GM19240 (cell line): ENCODE results near the gene FAAP100.

Experiments
- DNase-seq: peaks from one replicate; pipeline ENCODE4 v3.0.0; 2011; ENCODE audit warnings: low spot score; ENCODE audit not compliant: insufficient read length

Gene FAAP100

DNA sequence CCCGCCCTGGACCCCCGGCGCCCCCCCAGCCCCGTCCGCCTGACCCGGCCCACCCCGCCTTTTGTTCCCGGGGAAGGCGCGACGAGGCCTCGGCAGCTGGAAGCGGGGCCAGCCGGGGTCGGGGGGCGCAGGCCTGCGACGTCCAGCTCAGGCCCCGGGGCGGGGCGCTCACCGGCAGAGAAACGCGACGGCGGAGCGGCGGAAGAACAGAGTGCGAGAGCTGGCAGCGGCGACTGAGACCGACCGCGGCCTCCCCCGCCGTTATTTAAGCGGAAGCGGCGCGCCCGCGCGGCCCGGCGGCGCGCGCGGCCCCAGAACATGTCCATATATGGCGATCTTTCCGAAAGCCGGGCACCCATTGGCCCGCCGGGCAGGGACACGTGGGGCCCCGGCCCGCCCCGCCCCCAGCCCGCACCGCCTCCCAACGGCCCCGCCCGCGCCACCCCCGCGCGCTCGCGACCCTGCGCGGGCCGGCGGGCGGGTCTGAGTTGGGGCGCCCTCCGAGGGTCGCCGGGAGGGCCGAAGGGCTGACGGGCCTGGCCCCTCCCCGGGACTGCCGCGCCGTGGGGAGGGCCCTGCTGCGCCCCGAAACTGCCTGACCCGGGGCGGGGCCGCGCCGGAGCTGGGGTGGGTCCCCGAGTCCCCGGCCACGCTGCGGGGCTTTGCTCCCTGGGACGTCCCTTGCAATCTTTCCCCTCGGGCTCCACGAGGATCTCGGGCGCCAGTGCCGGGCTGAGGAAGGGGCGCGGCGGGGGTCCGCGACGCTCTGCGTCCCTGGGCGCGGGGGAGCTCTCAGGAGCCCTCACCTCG lies 39.4 kb downstream of the FAAP100 start, which contains the start of gene ACTG1:
Gene ACTG1, minus strand, starts transcription at position 238 of the 810 bp plus-strand sequence. CDS start 445 bp downstream, outside the sequence.
- DNase-seq = peak; percentile 74

DNA sequence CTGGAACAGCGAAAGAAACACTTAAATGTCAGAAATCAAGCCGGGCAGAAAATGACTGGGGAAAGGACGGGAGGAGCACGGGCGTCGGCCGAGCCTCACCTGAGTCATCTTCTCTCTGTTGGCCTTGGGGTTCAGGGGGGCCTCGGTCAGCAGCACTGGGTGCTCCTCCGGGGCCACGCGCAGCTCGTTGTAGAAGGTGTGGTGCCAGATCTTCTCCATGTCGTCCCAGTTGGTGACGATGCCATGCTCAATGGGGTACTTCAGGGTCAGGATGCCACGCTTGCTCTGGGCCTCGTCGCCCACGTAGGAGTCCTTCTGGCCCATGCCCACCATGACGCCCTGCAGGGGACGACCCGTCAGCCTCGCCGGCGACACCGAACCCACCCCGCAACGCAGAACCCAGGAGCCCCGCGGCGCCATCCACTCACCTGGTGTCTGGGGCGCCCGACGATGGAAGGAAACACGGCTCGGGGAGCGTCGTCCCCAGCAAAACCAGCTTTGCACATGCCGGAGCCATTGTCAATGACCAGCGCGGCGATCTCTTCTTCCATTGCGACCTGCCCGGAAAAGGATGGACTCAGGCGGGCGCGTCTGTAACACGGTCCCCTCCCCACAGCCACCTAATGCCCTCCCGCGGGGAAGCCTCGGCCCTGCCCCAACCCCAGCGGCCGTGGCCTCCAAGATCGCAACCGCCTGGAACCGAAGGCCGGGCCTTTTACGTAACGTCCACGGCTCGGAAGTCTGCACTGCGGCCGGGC lies 40.2 kb downstream of the FAAP100 start:
- DNase-seq = no peak

DNA sequence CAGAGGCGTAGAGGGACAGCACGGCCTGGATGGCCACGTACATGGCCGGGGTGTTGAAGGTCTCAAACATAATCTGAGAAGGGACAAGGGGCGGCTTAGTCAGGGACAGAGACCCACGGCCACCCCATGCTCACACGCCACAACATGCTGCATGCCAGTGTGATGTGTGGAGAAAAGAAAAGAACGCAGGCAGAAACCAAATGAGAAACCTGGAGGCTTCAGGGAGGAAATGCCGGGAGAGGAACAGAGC lies 40.7 kb downstream of the FAAP100 start:
- no peak for DNase-seq

DNA sequence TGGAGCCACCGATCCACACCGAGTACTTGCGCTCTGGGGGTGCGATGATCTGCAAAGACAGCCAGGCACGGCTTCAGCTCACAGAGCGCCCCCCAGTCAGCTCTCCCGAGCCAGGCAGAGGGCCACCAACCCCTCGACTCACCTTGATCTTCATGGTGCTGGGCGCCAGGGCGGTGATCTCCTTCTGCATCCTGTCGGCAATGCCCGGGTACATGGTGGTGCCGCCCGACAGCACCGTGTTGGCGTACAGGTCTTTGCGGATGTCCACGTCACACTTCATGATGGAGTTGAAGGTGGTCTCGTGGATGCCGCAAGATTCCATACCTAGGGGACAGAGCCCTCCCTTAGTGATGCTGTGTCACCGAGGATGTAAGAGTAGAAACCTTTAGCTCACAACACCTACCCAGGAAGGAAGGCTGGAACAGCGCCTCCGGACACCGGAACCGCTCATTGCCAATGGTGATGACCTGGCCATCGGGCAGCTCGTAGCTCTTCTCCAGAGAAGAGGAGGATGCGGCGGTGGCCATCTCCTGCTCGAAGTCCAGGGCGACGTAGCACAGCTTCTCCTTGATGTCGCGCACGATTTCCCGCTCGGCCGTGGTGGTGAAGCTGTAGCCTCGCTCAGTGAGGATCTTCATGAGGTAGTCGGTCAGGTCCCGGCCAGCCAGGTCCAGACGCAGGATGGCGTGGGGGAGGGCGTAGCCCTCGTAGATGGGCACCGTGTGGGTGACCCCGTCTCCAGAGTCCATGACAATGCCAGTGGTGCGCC lies 41.2 kb downstream of the FAAP100 start:
- no peak for DNase-seq

DNA sequence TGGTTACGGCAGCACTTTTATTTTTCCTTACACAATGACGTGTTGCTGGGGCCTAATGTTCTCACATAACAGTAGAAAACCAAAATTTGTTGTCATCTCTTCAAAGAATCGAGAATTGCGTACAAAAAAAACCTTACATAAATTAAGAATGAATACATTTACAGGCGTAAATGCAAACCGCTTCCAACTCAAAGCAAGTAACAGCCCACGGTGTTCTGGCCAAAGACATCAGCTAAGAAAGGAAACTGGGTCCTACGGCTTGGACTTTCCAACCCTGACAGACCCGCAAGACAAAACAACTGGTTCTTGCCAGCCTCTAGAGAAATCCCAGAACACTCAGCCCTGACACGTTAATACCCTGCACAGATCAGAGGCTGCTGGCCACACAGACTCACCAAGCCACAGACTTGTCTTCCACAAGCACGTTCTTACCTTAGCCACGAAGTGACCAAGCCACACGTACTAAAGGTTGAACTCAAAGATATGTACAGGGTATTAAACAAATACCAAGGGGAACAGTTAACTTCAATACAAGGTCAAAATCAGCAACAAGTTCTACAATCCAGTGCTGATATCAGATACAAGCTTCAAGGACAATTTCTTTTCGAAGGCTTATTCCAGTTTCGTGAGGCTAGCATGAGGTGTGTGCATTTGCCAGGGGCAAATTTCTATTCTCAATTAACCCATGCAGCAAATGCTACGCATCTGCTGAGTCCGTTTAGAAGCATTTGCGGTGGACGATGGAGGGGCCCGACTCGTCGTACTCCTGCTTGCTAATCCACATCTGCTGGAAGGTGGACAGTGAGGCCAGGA lies 42.0 kb downstream of the FAAP100 start:
- no peak for DNase-seq

DNA sequence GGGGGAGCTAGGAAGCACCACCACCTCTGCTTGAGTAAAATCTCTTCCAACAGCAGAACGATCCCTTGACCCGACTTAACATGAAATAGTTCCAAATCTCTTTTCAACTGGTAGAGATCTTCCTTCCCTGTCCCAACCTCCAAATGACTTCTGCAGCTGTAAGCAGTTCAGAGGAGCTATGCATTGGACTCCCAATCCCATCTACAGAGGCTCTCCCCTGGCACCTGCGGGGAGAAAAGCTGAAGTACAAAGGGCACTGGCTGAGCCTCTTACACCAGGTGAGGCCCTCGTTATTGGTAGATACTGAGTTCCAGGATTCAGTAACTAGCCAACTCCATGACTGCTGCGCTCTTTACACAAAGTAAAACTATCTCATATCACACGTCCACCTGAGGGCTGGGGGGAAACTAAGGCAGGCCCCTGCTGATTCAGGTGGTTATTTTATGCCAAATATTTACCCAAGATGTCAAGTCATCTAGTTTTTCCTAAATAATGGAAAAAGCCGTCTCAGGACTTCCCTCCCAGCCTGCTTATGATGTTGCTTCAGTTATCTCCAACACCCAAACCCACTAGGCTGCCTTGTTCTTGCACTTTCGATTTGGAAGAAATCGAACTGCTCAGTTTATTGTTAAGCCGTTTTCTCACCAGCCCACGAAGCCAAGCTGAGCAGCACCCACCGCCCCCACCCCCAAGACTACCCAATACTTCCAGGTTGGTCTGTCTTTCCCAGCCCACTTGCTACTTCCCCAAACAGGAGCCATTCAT lies 42.8 kb downstream of the FAAP100 start:
- no peak for DNase-seq

DNA sequence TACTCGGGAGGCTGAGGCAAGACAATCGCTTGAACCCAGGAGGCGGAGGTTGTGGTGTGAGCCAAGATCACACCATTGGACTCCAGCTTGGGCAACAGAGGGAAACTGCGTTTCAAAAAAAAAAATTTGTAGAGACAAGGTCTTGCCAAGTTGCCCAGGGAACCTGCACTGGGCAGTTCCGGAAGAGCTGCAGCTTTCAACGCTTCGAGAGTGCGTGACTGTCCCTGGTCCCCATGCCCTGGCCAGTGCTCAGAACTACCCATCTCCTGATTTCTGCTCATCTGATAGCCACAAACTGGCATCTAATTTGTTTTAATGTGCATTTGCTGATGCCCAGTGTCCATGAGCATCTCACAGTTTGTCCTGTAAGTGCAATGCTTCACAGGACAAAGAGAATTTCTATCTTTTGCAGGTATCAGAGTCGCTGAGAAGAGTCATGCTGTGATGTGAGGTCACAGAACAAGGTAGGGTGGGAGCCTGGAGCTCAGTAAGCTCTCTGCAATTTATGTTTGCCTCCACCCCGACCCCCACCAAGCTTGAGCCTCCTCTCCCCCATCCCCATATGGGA lies 43.4 kb downstream of the FAAP100 start:
- DNase-seq = no peak

DNA sequence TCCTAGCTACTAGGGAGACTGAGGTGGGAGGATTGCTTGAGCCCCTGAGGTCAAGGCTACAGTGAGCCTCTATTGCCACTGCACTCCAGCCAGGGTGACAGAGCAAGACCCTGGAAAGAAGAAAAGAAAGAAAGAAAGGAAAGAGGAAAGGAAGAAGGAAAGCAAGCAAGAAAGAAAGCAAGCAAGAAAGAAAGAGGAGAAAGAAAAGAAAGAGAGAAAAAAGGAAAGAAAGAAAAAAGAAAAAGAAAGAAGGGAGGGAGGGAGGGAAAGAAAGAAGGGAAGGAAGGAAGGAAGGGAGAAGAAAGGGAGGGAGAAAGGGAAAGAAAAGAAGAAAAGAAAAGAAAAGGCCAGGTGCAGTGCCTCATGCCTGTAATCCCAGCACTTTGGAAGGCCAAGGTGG lies 48.5 kb downstream of the FAAP100 start:
- DNase-seq = no peak

DNA sequence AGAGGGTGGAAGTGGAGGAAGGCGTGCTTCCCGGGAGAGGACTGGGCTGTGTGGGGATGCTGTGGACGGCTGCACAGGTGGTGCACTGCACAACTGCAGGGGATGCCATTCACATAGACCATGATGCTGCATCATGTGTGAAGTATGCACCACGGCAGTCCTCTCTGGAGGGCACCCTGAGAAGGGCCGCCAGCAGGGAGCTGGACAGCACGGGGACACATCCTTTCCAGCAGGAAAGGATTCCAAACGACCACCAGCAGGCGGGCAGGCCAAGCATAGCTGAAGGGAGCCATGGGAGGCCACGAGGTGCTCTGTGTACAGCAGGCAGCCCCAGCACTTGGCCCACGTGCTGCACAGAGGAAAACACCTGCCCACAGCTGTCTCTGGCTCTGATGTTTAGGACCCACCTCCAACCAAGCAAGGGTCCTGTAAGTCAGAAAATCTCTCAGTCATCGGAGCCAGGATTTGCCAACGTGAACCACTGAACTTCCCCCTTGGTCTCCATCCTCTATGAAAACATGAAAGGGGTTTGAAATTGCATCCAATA lies 49.6 kb downstream of the FAAP100 start:
- DNase-seq = no peak

DNA sequence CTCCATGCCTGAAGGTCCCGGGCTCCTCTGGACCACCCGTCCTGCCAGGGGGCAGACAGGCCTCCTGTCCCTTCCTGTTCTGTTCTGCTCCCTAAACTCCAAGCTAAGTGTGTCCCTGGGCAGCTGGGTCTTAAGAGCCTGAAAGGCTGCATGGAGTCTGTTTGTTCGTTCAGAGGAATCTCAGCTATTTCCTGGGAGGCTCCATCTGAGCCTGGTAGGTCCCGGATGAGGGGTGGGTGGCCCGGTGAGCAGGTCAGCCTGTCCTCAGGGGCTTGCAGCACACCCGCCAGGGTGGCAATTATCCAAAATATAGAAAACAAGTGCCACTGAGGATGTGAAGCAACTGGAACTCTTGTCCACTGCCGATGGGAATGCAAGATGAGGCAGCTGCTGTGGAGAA lies 52.1 kb downstream of the FAAP100 start:
- DNase-seq = no peak

DNA sequence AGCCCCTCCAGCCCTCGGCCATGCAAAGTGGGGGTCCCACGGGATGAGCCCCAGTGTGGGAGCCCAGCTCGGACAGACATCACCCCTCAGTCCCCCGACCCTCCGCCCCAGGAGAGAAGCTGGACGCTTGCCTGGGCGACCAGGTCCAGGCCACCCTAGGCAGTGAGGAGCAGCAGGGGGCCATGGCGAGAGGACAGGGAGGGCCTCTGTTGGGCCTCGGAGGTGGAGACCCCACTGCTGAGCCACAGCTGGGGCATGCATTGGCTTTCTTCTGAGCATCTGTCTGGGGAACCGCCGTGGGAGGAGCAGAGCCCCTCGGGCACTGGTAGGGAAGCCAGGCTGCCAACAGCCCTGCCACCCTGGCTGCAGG lies 52.6 kb downstream of the FAAP100 start:
- no peak for DNase-seq

DNA sequence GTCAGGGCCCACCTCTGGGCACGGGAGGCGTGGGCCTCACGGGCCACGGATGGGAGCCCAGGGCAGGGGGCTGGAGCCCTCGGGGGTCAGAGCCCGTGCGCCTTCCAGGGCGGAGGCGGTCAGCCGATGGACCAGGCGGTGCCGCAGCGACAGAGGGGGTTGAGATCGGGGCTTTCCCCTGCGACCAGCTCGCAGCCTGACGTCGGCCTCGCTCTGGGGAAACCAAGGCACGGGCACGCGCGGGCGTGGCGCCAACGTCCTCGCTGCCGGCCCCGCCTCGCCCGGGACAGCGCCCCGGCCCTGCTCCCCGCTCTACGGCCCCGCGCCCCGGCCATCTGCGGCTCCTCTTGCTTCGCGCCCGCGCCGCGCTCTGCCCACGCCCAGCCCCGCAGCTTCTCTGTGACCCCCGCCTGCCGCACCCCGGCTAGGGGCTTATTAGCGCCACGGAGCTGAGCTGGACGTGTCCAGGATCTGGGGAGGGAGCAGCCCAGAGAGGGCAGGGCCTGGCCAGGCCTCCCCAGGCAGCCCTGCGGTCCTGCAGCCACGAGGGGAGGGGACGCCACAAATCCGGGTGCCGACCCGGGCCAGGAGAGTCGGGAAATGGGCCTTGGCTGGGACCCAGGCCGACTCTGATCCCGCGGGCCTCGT lies 53.1 kb downstream of the FAAP100 start:
- no peak for DNase-seq

DNA sequence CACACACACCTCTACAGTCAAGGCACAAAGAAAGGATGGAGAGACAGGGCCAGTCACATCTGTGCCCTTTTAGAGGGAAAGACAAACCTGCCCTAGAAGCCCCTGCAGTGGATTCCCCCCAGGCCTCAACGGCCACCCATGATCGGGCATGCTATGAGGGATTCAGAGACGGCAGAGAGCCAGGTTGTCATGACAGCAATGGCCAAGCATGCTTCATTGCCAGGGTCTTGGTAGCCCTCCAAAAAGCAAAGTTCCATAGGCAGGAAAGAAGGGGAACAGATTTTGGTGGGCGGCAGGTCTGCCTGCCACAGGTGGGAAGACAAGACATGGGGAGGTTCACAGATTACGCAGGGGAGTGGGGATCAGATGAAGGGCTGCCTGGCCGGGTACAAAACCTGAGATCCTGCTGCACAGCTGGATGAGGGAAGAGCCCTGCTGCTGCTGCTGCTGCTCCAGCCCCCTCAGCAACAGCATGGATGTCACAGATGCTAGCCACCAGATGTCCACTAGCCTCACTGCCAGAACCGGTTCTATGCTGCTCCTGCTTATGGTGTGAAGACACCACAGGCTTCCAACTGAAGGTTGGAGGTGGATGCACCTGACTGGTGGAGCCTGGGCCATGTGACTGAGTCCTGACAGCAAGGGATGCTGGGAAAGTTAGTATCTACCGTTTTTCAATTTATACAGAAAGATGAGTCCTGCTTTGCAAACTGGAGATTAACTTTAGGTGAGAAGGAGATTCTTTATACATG lies 57.4 kb downstream of the FAAP100 start:
- DNase-seq = no peak

DNA sequence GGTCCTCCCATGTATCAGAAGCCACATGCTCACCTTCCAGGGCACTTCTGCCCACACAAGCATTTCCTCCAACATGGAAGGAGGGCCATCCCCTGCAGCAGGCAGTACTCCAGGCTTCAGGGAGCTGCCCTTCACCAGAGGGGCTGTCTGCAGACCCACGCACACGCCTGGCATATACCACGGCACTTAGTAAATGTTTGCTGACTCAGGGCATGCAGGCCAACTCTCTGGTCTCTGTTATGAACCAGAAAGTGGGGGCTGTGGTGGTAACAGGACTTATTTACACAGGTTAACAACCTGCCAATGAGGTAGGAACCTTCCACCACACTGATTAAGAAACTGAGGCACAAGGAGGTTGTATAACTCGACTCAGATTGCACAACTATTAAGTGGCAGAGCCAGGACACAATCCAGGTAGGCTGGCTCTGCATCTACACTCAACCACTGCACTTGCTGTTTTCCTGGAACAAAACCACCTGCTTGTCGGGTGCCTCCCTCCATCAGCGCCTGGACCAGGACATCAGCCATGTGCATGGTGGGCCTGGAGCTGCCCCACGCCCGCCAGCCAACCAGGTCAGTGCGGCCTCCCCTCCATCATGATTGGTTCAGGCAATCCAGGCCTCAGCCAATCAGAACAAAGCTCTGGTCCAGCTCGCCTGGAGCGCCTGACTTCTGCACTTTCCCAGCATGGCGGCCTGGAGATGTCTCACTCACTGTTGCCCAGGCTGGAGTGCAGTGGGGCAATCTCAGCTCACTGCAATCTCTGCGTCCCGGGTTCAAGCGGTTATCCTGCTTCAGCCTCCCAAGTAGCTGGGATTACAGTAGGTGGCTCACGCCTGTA lies 58.7 kb downstream of the FAAP100 start:
- DNase-seq = no peak

DNA sequence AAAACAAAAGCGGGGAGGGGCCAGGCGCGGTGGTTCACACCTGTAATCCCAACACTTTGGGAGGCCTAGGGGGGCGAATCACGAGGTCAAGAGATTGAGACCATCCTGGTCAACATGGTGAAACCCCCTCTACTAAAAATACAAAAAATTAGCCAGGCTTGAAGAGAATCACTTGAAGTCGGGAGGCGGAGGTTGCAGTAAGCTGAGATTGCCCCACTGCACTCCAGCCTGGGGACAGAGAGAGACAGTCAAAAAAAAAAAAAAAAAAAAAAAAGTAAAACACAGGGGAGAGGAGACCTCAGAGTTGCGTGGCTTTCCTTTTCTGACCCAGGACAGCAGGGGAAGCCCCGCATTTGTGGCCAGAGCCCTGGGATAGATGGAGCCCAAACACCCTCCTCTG lies 59.4 kb downstream of the FAAP100 start:
- DNase-seq = no peak

DNA sequence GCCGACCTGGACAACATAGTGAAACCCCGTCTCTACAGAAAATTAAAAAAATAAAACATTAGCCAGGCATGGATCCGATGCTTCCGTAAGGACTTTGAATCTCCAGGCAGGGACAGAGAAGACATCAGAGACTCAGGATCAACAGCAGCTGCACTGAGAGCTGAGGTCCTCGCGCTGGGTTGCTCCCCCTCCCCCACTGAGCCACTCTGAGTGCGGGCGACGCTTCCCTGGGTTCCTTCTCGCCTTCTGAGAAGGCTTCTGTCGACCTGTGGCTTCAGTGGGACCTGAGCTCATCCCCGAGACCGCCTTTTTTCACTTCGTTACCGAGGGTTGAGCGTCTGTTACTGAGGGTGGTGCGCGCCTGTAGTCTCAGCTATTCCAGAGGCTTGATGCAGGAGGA lies 60.0 kb downstream of the FAAP100 start:
- DNase-seq = no peak

DNA sequence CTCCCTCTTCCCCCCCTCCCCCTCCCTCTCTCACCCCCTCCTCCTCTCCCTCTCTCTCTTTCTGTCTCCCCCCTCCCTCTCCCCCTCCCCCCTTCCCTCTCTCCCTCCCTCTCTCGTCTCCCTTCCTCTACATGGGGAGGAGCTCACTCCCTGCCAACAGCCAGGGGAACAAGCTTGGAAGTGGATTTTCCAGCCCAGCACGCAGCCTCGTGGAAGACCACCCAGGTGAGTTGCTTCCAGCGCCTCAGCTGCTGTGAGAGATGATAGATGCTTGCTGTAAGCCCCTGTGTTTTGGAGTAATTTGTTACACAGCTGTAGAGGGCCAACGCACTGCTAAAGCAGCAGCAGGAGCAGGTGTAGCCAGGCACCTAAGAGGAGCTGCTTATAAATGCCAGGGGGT lies 60.4 kb downstream of the FAAP100 start:
- no peak for DNase-seq

DNA sequence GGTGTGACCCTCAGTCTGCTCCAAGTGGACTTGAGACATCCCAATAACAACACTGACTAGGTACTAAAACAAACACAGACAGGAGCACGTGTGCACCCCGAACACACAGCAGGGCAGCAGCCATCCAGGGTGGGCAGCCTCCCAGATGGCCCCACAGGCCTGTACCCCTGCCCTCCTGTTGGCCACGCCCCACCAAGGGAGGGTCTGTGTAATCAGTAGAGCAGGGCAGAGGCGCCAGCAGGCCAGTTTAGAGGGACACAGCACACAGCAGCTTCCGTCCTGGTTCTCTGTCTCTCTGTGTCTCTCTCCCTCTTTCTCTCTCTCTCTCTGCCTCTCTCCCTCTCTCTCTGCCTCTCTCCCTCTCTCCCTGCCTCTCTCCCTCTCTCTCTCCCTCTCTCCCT lies 61.0 kb downstream of the FAAP100 start:
- no peak for DNase-seq
